ENCODE data around the gene TNN. TPM values are rescaled to one million over a fixed set of nuclear protein-coding genes. Genes with fewer than 3 reads are reported as not detected.

TNN gene
- total RNA-seq, 5 donors from 2014 or later (not counting 1 experiment from before 2014, with no cell fraction given): not detected

DNA sequence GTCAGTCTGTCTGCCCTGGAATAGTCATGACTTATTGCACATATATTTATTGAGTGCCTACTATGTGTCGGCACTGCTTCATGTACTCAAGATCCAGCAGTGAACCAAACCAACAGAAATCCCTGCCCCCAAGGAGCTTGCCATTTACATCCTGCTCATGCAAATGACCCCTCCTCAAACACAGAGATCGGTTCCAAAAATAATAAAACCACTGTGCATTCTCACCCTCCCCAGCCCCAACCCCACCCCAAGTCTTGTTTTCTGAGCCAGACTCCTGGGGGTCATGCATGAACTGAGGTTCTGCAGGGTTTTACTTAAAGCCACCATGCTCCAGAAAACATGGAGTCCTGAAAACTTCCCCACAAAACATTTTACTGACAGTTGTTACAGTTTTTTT is 63.0 kb downstream of the TNN start:
- Mint-ChIP-seq H3K9me3 (no peaks in the 10 kb centered on the region), H3K4me3 (no peak overlapping the region), H3K4me1 (no peaks in the 10 kb centered on the region), H3K27ac (no peak overlapping the region), H3K36me3 (no peaks in the 10 kb centered on the region), H3K27me3 (peaks cover 10 to 12% of the 10 kb centered on the region in 2 donors)
- no peak overlapping the region for H3K27ac ChIP-seq (ENCODE audit: low read length)
- no peak for ATAC-seq (replicated peaks in 1 of 4)
- no peaks in the 10 kb centered on the region for H3K4me1 ChIP-seq (ENCODE audit: control insufficient read depth in 1 of 2, extremely low read depth in 1 of 2, insufficient read depth in 2 of 2, low read length in 2 of 2)
- 86% methylated on average over 2 of the region's 2 CpGs for WGBS (ENCODE audit: insufficient coverage)
- H3K36me3 ChIP-seq (ENCODE audit: control insufficient read depth in 2 of 2, extremely low read depth in 1 of 2, insufficient read depth in 1 of 2, low read length in 1 of 2): no peaks in the 10 kb centered on the region
- POLR2A ChIA-PET: no interaction called here
- no peak overlapping the region for H3K4me3 ChIP-seq (ENCODE audit: control insufficient read depth in 1 of 2, extremely low read depth in 1 of 2, low read length in 1 of 2)
- H3K9me3 ChIP-seq: no peaks in the 10 kb centered on the region
- no peak for DNase-seq
- peaks cover under 1 to 5% of the 10 kb centered on the region in 2 experiments for H3K27me3 ChIP-seq (replicated peaks in 1 of 2; ENCODE audit: control insufficient read depth in 2 of 2, extremely low read depth in 1 of 2, insufficient read depth in 2 of 2, low read length in 1 of 2)
- CTCF ChIA-PET: interaction anchor here in 1 of 2 donors (0.7 kb wide), 1 partner anchor 81 kb away, joined by 3 read pairs; no protein-coding TSS in a partner anchor

DNA sequence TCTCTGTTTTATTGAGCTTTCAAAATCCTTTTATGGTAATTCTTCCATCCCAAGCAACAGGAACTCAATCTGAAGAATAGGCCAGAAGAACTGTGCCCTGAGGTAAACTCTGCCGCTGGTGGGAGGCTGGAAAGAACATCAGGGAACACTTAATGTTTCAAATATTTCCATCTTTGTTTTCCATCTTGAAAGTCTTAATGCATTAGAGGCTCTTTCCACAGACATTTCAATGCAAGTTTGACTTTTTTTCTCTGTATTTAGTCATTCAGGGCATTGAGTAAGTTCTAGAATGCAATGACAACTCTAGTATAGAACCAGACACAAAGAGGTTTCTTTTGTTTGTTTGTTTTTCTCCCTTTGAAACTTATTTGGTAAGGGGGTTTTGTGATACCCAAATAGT is 63.5 kb downstream of the TNN start:
- H3K9me3 Mint-ChIP-seq: no peaks in the 10 kb centered on the region
- Histone ChIP-seq H3K9me3 (no peaks in the 10 kb centered on the region), H3K4me3 (ENCODE audit: control insufficient read depth in 1 of 2, extremely low read depth in 1 of 2, low read length in 1 of 2) (no peak overlapping the region), H3K4me1 (ENCODE audit: control insufficient read depth in 1 of 2, extremely low read depth in 1 of 2, insufficient read depth in 2 of 2, low read length in 2 of 2) (no peaks in the 10 kb centered on the region), H3K27me3 (replicated peaks in 1 of 2; ENCODE audit: control insufficient read depth in 2 of 2, extremely low read depth in 1 of 2, insufficient read depth in 2 of 2, low read length in 1 of 2) (peaks cover 2 to 9% of the 10 kb centered on the region in 2 experiments), H3K36me3 (ENCODE audit: control insufficient read depth in 2 of 2, extremely low read depth in 1 of 2, insufficient read depth in 1 of 2, low read length in 1 of 2) (no peaks in the 10 kb centered on the region), H3K27ac (ENCODE audit: low read length) (no peak overlapping the region)
- no peak overlapping the region for H3K4me3 Mint-ChIP-seq
- ChIA-PET POLR2A (no interaction called here), CTCF (interaction anchor here in 1 of 2 donors (0.7 kb wide), 1 partner anchor 81 kb away, joined by 3 read pairs; no protein-coding TSS in a partner anchor)
- H3K4me1 Mint-ChIP-seq: no peaks in the 10 kb centered on the region
- no peak overlapping the region for H3K27ac Mint-ChIP-seq
- DNase-seq (no peak), ATAC-seq (replicated peaks in 1 of 4) (no peak)
- H3K36me3 Mint-ChIP-seq: no peaks in the 10 kb centered on the region
- no CpG with 5 or more reads among the region's 1 CpG for WGBS (ENCODE audit: insufficient coverage)
- H3K27me3 Mint-ChIP-seq: peaks cover 15% of the 10 kb centered on the region in 2 donors

DNA sequence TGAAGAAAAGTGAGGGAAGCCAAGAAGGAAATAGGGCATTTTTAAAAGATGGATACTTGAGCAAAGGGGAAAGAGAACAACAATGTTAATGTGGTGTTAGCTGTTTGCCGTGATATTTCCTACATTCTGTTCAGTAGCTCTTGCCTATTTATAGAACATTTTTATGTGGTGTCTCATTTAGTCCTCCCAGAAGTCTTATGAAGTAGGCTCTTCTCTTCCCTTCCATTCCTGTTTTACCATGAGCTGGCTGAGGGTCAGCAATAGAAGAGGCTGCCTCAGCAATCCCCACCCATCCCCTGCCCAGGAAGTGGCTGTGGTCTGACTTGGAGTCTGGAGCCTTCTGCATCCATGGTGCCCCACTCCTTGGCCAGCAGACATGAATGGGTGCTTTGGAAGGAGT is 64.8 kb downstream of the TNN start:
- no peak overlapping the region for H3K27ac ChIP-seq (ENCODE audit: low read length)
- ChIA-PET CTCF (no interaction called here), POLR2A (no interaction called here)
- H3K9me3 ChIP-seq: no peaks in the 10 kb centered on the region
- Mint-ChIP-seq H3K4me1 (no peaks in the 10 kb centered on the region), H3K9me3 (no peaks in the 10 kb centered on the region), H3K27me3 (peaks cover 23 to 25% of the 10 kb centered on the region in 2 donors), H3K27ac (no peak overlapping the region), H3K4me3 (no peak overlapping the region), H3K36me3 (no peaks in the 10 kb centered on the region)
- H3K27me3 ChIP-seq (replicated peaks in 1 of 2; ENCODE audit: control insufficient read depth in 2 of 2, extremely low read depth in 1 of 2, insufficient read depth in 2 of 2, low read length in 1 of 2): peaks cover 2 to 9% of the 10 kb centered on the region in 2 experiments
- no peaks in the 10 kb centered on the region for H3K4me1 ChIP-seq (ENCODE audit: control insufficient read depth in 1 of 2, extremely low read depth in 1 of 2, insufficient read depth in 2 of 2, low read length in 2 of 2)
- no peak overlapping the region for H3K4me3 ChIP-seq (ENCODE audit: control insufficient read depth in 1 of 2, extremely low read depth in 1 of 2, low read length in 1 of 2)
- H3K36me3 ChIP-seq (ENCODE audit: control insufficient read depth in 2 of 2, extremely low read depth in 1 of 2, insufficient read depth in 1 of 2, low read length in 1 of 2): no peaks in the 10 kb centered on the region
- DNase-seq: no peak
- no CpG with 5 or more reads among the region's 1 CpG for WGBS (ENCODE audit: insufficient coverage)
- no peak for ATAC-seq (replicated peaks in 1 of 4)

DNA sequence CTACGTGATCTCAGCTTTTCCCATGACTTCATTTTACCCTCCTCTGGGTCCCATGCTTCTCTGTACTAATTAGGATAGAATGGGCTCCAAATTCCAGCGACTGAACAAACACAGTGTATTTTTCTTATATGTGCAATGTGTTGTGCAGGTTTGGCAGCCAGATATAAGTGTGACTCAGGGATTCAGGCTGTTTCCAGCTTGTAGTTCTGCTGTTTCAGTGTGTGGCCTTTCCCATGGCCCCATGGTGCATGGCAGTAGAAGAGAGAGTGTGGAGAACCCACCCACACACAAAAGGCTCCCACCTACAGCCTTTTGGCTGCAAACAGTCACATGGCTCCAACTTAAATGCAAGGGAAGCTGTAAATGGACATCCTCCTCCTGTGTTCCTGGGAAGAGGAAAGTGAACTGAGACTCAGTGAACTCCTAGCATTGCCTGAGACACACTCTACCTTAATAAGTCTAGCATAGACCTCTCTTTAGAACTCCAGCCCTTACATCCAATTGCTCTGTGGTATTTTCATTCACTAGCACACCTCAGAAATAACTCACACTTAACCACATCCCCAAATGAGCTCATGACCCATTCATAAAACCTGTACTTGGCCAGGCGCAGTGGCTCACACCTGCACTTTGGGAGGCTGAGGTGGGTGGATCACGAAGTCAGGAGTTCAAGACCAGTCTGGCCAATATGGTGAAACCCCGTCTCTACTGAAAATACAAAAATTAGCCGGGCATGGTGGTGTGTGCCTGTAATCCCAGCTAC is 66.2 kb downstream of the TNN start:
- Mint-ChIP-seq H3K27me3 (peaks cover 25 to 34% of the 10 kb centered on the region in 2 donors), H3K27ac (no peak overlapping the region)

DNA sequence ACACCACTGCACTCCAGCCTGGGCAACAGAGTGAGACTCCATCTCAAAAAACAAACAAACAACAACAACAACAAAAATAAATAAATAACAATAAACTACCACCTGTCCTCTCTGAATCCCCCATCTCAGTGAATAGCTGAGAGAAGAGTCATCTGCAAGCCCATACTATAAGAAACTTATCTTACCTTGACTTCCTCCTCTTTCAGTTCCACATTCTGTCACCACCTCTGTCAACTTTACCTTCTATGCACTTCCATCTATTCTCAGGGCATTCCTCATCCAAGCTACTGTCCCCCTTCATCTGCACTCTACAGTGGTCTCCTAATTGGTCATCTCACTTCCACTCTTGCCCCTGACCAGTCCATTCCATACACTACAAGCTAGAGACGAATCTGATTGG is 66.9 kb downstream of the TNN start:
- Histone ChIP-seq H3K27me3 (replicated peaks in 1 of 2; ENCODE audit: control insufficient read depth in 2 of 2, extremely low read depth in 1 of 2, insufficient read depth in 2 of 2, low read length in 1 of 2) (peaks cover 2 to 7% of the 10 kb centered on the region in 2 experiments), H3K36me3 (ENCODE audit: control insufficient read depth in 2 of 2, extremely low read depth in 1 of 2, insufficient read depth in 1 of 2, low read length in 1 of 2) (no peaks in the 10 kb centered on the region), H3K9me3 (no peaks in the 10 kb centered on the region), H3K4me1 (ENCODE audit: control insufficient read depth in 1 of 2, extremely low read depth in 1 of 2, insufficient read depth in 2 of 2, low read length in 2 of 2) (no peaks in the 10 kb centered on the region), H3K4me3 (ENCODE audit: control insufficient read depth in 1 of 2, extremely low read depth in 1 of 2, low read length in 1 of 2) (no peak overlapping the region), H3K27ac (ENCODE audit: low read length) (no peak overlapping the region)
- no peaks in the 10 kb centered on the region for H3K9me3 Mint-ChIP-seq
- no peak for DNase-seq
- POLR2A ChIA-PET: interaction anchor here in 1 of 2 donors (0.7 kb wide), 1 partner anchor 1874 kb away, joined by 4 read pairs; no protein-coding TSS in a partner anchor
- ATAC-seq (replicated peaks in 1 of 4): no peak
- H3K36me3 Mint-ChIP-seq: no peaks in the 10 kb centered on the region
- CTCF ChIA-PET: interaction anchor here in 1 of 2 donors (0.7 to 1.1 kb wide), 2 partner anchors 21 to 46 kb away, joined by 3 to 4 read pairs; no protein-coding TSS in a partner anchor
- no peak overlapping the region for H3K4me3 Mint-ChIP-seq
- peaks cover 25 to 34% of the 10 kb centered on the region in 2 donors for H3K27me3 Mint-ChIP-seq
- WGBS (ENCODE audit: insufficient coverage): 50% methylated on average over 1 of the region's 1 CpG
- no peak overlapping the region for H3K27ac Mint-ChIP-seq
- H3K4me1 Mint-ChIP-seq: no peaks in the 10 kb centered on the region

More for the DNA sequence above, 66.2 kb downstream of the TNN start:
- Histone ChIP-seq H3K4me3 (ENCODE audit: control insufficient read depth in 1 of 2, extremely low read depth in 1 of 2, low read length in 1 of 2) (no peak overlapping the region), H3K9me3 (no peaks in the 10 kb centered on the region), H3K4me1 (ENCODE audit: control insufficient read depth in 1 of 2, extremely low read depth in 1 of 2, insufficient read depth in 2 of 2, low read length in 2 of 2) (no peaks in the 10 kb centered on the region), H3K27me3 (replicated peaks in 1 of 2; ENCODE audit: control insufficient read depth in 2 of 2, extremely low read depth in 1 of 2, insufficient read depth in 2 of 2, low read length in 1 of 2) (peaks cover 2 to 7% of the 10 kb centered on the region in 2 experiments), H3K27ac (ENCODE audit: low read length) (no peak overlapping the region), H3K36me3 (ENCODE audit: control insufficient read depth in 2 of 2, extremely low read depth in 1 of 2, insufficient read depth in 1 of 2, low read length in 1 of 2) (no peaks in the 10 kb centered on the region)
- CTCF ChIA-PET: interaction anchor here in 1 of 2 donors (1.1 kb wide), 1 partner anchor 21 kb away, joined by 3 read pairs; no protein-coding TSS in a partner anchor
- DNase-seq (no peak), ATAC-seq (replicated peaks in 1 of 4) (no peak)
- Mint-ChIP-seq H3K4me1 (no peaks in the 10 kb centered on the region), H3K4me3 (no peak overlapping the region), H3K9me3 (no peaks in the 10 kb centered on the region), H3K36me3 (no peaks in the 10 kb centered on the region)
- 100% methylated on average over 1 of the region's 6 CpGs for WGBS (ENCODE audit: insufficient coverage)
- POLR2A ChIA-PET: no interaction called here

DNA sequence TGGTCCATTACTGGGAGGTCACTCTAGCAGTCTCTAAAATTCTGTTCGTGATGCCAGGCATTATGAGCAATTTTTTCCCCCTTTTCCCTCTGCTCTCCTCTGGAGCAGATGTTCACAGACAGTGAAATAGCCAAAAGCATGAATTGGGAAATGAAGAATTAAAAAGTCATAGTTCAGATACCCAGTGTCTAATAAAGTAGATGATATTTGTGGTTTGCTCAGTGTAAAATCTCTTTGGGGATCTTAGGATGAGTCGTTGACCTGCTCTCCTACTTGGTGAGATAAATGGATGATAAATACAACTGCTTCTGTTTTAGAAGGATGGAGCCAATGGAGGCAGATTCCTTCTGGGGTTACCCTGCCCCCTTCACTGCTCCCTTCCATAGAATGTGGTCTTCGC is 68.6 kb downstream of the TNN start:
- Mint-ChIP-seq H3K27me3 (peaks cover 25 to 34% of the 10 kb centered on the region in 2 donors), H3K27ac (no peak overlapping the region), H3K4me3 (no peak overlapping the region), H3K4me1 (no peaks in the 10 kb centered on the region), H3K9me3 (no peaks in the 10 kb centered on the region), H3K36me3 (no peaks in the 10 kb centered on the region)
- H3K9me3 ChIP-seq: no peaks in the 10 kb centered on the region
- CTCF ChIA-PET: interaction anchor here in 1 of 2 donors (0.6 kb wide), 1 partner anchor 16 kb away, joined by 4 read pairs; no protein-coding TSS in a partner anchor
- POLR2A ChIA-PET: interaction anchor here in 1 of 2 donors (0.6 kb wide), 1 partner anchor 807 kb away, joined by 3 read pairs; no protein-coding TSS in a partner anchor
- DNase-seq (no peak), ATAC-seq (replicated peaks in 1 of 4) (no peak)
- H3K27me3 ChIP-seq (replicated peaks in 1 of 2; ENCODE audit: control insufficient read depth in 2 of 2, extremely low read depth in 1 of 2, insufficient read depth in 2 of 2, low read length in 1 of 2): peaks cover 2 to 7% of the 10 kb centered on the region in 2 experiments
- H3K27ac ChIP-seq (ENCODE audit: low read length): no peak overlapping the region
- no peaks in the 10 kb centered on the region for H3K4me1 ChIP-seq (ENCODE audit: control insufficient read depth in 1 of 2, extremely low read depth in 1 of 2, insufficient read depth in 2 of 2, low read length in 2 of 2)
- no peaks in the 10 kb centered on the region for H3K36me3 ChIP-seq (ENCODE audit: control insufficient read depth in 2 of 2, extremely low read depth in 1 of 2, insufficient read depth in 1 of 2, low read length in 1 of 2)
- no CpG with 5 or more reads among the region's 3 CpGs for WGBS (ENCODE audit: insufficient coverage)
- no peak overlapping the region for H3K4me3 ChIP-seq (ENCODE audit: control insufficient read depth in 1 of 2, extremely low read depth in 1 of 2, low read length in 1 of 2)

Measured in T-cell (primary cell).